ENCODE results near the gene ELF2. TPM values are rescaled to one million over a fixed set of nuclear protein-coding genes. Genes with fewer than 3 reads are reported as not detected.
"Not testable (repeated sequence)": the region's sequence is repeated elsewhere in the genome, so short reads cannot be mapped to it uniquely, and the experiment has no call there.

ELF2 gene
- total RNA-seq, 1 donor from 2014 or later, result 44.3 TPM

GRCh38 chr4:139163806-139164206, 13.2 kb downstream of the ELF2 start:
- Histone ChIP-seq H3K4me3 (no peak overlapping the region), H3K27me3 (no peaks in the 10 kb centered on the region), H3K27ac (no peak overlapping the region), H3K9ac (no peak overlapping the region), H4K20me1 (ENCODE audit: low read depth) (peaks cover 23% of the 10 kb centered on the region), H3K36me3 (no peaks in the 10 kb centered on the region), H2AFZ (replicated peaks) (no peak overlapping the region), H3F3A (ENCODE audit: low read depth) (peaks cover 26% of the 10 kb centered on the region), H3K4me1 (peaks cover 17% of the 10 kb centered on the region), H3K79me2 (ENCODE audit: low read depth) (peaks cover 96% of the 10 kb centered on the region), H3K9me3 (ENCODE audit: low read depth) (no peaks in the 10 kb centered on the region), H3K4me2 (no peak overlapping the region)
- Mint-ChIP-seq H3K4me1 (peaks cover 10% of the 10 kb centered on the region), H3K4me3 (no peak overlapping the region), H3K36me3 (peaks cover 10% of the 10 kb centered on the region), H3K27me3 (ENCODE audit: insufficient read depth, low read depth) (peaks cover 3% of the 10 kb centered on the region), H3K27ac (no peak overlapping the region), H3K9me3 (no peaks in the 10 kb centered on the region)
- TF ChIP-seq EZH2phosphoT487 (IDR thresholded peaks at IDR 0.05), result no peak
- TF ChIP-seq EZH2 (IDR thresholded peaks at IDR 0.05), result no peak
- no peak for DNase-seq (ENCODE audit: low spot score)

- H3K27me3 ChIP-seq; H3K9ac ChIP-seq; H3K36me3 Mint-ChIP-seq; H3K4me3 ChIP-seq; H3K27me3 Mint-ChIP-seq (ENCODE audit: insufficient read depth, low read depth); H3K9me3 ChIP-seq (ENCODE audit: low read depth); H3K27ac Mint-ChIP-seq; H3K9me3 Mint-ChIP-seq; H2AFZ ChIP-seq (replicated peaks); H3K36me3 ChIP-seq; H3K27ac ChIP-seq; H3K4me3 Mint-ChIP-seq; DNase-seq (ENCODE audit: low spot score): not testable (repeated sequence)
- H3K79me2 ChIP-seq (ENCODE audit: low read depth), result peaks cover 75% of the 10 kb centered on the region
- H3K4me1 ChIP-seq, result peaks cover 49% of the 10 kb centered on the region
- peaks cover 17% of the 10 kb centered on the region for H3K4me1 Mint-ChIP-seq
- H3F3A ChIP-seq (ENCODE audit: low read depth), result peaks cover 55% of the 10 kb centered on the region
- H3K4me2 ChIP-seq, result peak overlapping the region; percentile 39
- peaks cover 44% of the 10 kb centered on the region for H4K20me1 ChIP-seq (ENCODE audit: low read depth)
These were observed 19.0 kb downstream of the ELF2 start for GRCh38 chr4:139157977-139158376.

GRCh38 chr4:139154952-139155557, 22.0 kb downstream of the ELF2 start:
- Mint-ChIP-seq H3K36me3 (peaks cover 6% of the 10 kb centered on the region), H3K27ac (no peak overlapping the region), H3K27me3 (ENCODE audit: insufficient read depth, low read depth) (peaks cover 3% of the 10 kb centered on the region), H3K9me3 (no peaks in the 10 kb centered on the region), H3K4me3 (no peak overlapping the region), H3K4me1 (peaks cover 17% of the 10 kb centered on the region)
- Histone ChIP-seq H3K9me3 (ENCODE audit: low read depth) (no peaks in the 10 kb centered on the region), H3K4me2 (no peak overlapping the region), H3K27me3 (no peaks in the 10 kb centered on the region), H3K79me2 (ENCODE audit: low read depth) (peaks cover 65% of the 10 kb centered on the region), H3K36me3 (no peaks in the 10 kb centered on the region), H2AFZ (replicated peaks) (no peak overlapping the region), H3K27ac (no peak overlapping the region), H3F3A (ENCODE audit: low read depth) (peaks cover 52% of the 10 kb centered on the region), H3K9ac (no peak overlapping the region), H3K4me3 (no peak overlapping the region), H4K20me1 (ENCODE audit: low read depth) (peaks cover 42% of the 10 kb centered on the region), H3K4me1 (peaks cover 44% of the 10 kb centered on the region)
- DNase-seq (ENCODE audit: low spot score), result no peak
- no peak for TF ChIP-seq EZH2 (IDR thresholded peaks at IDR 0.05)
- TF ChIP-seq EZH2phosphoT487 (IDR thresholded peaks at IDR 0.05), result no peak
- no peak for TF ChIP-seq CTCF (IDR thresholded peaks at IDR 0.05)

GRCh38 chr4:139154538-139154937, 22.5 kb downstream of the ELF2 start:
- H4K20me1 ChIP-seq (ENCODE audit: low read depth), result peaks cover 36% of the 10 kb centered on the region
- Mint-ChIP-seq H3K4me3 (no peak overlapping the region), H3K9me3 (no peaks in the 10 kb centered on the region), H3K27me3 (ENCODE audit: insufficient read depth, low read depth) (peaks cover 3% of the 10 kb centered on the region), H3K27ac (no peak overlapping the region), H3K36me3 (peaks cover 3% of the 10 kb centered on the region), H3K4me1 (peaks cover 15% of the 10 kb centered on the region)
- no peak overlapping the region for H3K27ac ChIP-seq
- peaks cover 62% of the 10 kb centered on the region for H3K79me2 ChIP-seq (ENCODE audit: low read depth)
- peaks cover 39% of the 10 kb centered on the region for H3K4me1 ChIP-seq
- H3K4me3 ChIP-seq, result no peak overlapping the region
- no peak overlapping the region for H2AFZ ChIP-seq (replicated peaks)
- no peaks in the 10 kb centered on the region for H3K36me3 ChIP-seq
- H3K9me3 ChIP-seq (ENCODE audit: low read depth), result no peaks in the 10 kb centered on the region
- peaks cover 47% of the 10 kb centered on the region for H3F3A ChIP-seq (ENCODE audit: low read depth)
- no peak overlapping the region for H3K9ac ChIP-seq
- TF ChIP-seq EZH2 (IDR thresholded peaks at IDR 0.05), result no peak
- no peak for TF ChIP-seq EZH2phosphoT487 (IDR thresholded peaks at IDR 0.05)
- TF ChIP-seq CTCF (IDR thresholded peaks at IDR 0.05), result no peak
- DNase-seq (ENCODE audit: low spot score), result no peak
- H3K4me2 ChIP-seq, result no peak overlapping the region
- H3K27me3 ChIP-seq, result no peaks in the 10 kb centered on the region
